ENCODE measurements around the gene ARHGEF5.

DNA sequence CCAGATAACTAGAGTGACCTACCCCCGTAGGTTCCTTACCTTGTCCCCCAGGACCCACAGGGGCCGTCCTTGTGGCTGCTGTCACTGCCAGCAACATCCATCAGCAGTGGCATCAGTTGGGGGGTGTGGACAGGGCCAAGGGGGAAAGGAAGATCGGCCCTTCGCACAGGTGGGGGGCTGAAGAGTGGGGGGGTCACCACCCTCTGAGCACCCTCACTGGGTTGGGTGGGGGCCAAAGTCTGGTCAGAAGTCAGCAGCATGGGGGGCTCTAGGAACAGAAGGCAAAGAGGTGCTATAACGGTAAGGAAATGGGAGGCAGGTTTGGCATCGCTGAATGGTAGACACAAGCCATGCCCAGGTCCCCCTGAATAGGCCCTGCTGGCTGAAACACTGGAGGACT is 43.7 kb downstream of the ARHGEF5 start:
- TF ChIP-seq YY1 (IDR thresholded peaks at IDR 0.05; ENCODE audit: insufficient read depth, insufficient read length) (no peak), ZNF274 (IDR thresholded peaks at IDR 0.05; ENCODE audit: low read depth, low read length) (no peak), SUZ12 (IDR thresholded peaks at IDR 0.05; ENCODE audit: extremely low read depth, insufficient read depth, insufficient read length) (no peak)
